Measurements from ENCODE around the gene ARMC2.

DNA sequence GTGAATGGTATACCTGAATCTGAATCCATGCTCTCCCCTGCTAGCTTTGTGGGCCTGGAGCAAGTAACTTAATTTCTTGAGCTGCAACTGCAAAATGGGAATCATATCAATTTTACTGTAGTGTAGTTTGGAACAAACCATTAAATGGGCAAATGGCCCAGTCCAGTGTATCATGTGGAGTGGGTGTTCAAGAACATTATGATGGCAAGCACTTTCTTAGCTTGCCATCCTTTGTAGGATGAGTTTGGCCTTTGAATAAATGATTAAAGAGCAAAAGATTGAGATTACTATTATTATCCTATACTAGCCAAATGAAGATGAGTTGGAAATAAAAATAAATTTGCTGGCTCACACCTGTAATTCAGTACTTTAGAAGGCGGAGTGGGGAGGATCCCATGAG is 126.0 kb downstream of the ARMC2 start:
- no peak for TF ChIP-seq POLR2AphosphoS5 (IDR thresholded peaks at IDR 0.05; ENCODE audit: insufficient read depth in 1 of 2, low read depth in 1 of 2)
- TF ChIP-seq, protein P1, sequence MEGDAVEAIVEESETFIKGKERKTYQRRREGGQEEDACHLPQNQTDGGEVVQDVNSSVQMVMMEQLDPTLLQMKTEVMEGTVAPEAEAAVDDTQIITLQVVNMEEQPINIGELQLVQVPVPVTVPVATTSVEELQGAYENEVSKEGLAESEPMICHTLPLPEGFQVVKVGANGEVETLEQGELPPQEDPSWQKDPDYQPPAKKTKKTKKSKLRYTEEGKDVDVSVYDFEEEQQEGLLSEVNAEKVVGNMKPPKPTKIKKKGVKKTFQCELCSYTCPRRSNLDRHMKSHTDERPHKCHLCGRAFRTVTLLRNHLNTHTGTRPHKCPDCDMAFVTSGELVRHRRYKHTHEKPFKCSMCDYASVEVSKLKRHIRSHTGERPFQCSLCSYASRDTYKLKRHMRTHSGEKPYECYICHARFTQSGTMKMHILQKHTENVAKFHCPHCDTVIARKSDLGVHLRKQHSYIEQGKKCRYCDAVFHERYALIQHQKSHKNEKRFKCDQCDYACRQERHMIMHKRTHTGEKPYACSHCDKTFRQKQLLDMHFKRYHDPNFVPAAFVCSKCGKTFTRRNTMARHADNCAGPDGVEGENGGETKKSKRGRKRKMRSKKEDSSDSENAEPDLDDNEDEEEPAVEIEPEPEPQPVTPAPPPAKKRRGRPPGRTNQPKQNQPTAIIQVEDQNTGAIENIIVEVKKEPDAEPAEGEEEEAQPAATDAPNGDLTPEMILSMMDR (IDR thresholded peaks at IDR 0.05) = no peak
